ENCODE measurements around the gene TFR2. TPM values are rescaled to one million over a fixed set of nuclear protein-coding genes. Genes with fewer than 3 reads are reported as not detected.

The TFR2 gene
- total and polyA plus RNA-seq, 2 of the 13 experiments (the other 11 are each of a cell fraction or from before 2014, with no cell fraction given) = 36.9 to 64.2 TPM

DNA sequence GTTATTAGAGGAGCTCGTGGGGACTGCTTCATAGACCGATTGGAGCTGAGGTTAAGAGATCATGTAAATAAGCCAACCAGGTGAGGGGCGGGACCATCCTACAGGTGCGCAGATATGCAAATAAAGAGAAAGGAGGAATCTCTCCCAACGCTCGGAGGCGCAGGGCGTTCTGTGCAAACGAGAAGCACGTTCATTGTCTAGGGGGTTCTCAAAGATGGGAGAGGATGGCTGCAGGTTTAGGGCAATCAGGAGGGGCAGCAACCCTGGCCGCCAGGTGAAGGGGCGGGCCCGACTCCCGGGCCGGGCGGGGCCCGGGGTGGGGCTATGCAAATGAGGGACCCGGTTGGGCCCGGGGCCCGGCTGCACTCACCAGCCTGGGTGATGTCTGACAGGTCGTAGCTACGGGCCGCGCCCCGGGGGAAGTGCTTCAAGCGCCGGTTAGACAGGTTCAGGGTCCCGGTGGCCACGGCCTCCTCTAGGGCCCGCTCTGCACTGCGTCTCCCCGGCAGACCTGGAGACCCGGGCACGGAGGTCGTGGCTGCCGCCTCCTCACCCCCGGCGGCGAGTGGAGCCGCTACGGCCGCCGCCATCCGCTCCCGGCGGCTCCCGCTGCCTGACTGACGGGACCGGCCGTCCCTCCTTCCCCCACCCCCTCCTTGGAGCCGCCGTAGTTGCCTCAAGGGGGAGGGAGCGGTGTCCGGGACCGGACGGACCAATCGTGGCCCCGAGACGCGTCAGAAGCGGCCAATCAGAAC is 55.7 kb downstream of the TFR2 start, which contains the start of gene LRCH4 (continued):
- TF ChIP-seq, protein P1, sequence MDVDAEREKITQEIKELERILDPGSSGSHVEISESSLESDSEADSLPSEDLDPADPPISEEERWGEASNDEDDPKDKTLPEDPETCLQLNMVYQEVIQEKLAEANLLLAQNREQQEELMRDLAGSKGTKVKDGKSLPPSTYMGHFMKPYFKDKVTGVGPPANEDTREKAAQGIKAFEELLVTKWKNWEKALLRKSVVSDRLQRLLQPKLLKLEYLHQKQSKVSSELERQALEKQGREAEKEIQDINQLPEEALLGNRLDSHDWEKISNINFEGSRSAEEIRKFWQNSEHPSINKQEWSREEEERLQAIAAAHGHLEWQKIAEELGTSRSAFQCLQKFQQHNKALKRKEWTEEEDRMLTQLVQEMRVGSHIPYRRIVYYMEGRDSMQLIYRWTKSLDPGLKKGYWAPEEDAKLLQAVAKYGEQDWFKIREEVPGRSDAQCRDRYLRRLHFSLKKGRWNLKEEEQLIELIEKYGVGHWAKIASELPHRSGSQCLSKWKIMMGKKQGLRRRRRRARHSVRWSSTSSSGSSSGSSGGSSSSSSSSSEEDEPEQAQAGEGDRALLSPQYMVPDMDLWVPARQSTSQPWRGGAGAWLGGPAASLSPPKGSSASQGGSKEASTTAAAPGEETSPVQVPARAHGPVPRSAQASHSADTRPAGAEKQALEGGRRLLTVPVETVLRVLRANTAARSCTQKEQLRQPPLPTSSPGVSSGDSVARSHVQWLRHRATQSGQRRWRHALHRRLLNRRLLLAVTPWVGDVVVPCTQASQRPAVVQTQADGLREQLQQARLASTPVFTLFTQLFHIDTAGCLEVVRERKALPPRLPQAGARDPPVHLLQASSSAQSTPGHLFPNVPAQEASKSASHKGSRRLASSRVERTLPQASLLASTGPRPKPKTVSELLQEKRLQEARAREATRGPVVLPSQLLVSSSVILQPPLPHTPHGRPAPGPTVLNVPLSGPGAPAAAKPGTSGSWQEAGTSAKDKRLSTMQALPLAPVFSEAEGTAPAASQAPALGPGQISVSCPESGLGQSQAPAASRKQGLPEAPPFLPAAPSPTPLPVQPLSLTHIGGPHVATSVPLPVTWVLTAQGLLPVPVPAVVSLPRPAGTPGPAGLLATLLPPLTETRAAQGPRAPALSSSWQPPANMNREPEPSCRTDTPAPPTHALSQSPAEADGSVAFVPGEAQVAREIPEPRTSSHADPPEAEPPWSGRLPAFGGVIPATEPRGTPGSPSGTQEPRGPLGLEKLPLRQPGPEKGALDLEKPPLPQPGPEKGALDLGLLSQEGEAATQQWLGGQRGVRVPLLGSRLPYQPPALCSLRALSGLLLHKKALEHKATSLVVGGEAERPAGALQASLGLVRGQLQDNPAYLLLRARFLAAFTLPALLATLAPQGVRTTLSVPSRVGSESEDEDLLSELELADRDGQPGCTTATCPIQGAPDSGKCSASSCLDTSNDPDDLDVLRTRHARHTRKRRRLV (CRISPR knock-in tag; IDR thresholded peaks at IDR 0.05) = peak; percentile 99
- peak; percentile 97 to 98 for TF ChIP-seq POLR2A (IDR thresholded peaks at IDR 0.05; ENCODE audit: insufficient read depth in 1 of 2, low read depth in 2 of 2, low read length in 2 of 2)
- TF ChIP-seq, protein P2, sequence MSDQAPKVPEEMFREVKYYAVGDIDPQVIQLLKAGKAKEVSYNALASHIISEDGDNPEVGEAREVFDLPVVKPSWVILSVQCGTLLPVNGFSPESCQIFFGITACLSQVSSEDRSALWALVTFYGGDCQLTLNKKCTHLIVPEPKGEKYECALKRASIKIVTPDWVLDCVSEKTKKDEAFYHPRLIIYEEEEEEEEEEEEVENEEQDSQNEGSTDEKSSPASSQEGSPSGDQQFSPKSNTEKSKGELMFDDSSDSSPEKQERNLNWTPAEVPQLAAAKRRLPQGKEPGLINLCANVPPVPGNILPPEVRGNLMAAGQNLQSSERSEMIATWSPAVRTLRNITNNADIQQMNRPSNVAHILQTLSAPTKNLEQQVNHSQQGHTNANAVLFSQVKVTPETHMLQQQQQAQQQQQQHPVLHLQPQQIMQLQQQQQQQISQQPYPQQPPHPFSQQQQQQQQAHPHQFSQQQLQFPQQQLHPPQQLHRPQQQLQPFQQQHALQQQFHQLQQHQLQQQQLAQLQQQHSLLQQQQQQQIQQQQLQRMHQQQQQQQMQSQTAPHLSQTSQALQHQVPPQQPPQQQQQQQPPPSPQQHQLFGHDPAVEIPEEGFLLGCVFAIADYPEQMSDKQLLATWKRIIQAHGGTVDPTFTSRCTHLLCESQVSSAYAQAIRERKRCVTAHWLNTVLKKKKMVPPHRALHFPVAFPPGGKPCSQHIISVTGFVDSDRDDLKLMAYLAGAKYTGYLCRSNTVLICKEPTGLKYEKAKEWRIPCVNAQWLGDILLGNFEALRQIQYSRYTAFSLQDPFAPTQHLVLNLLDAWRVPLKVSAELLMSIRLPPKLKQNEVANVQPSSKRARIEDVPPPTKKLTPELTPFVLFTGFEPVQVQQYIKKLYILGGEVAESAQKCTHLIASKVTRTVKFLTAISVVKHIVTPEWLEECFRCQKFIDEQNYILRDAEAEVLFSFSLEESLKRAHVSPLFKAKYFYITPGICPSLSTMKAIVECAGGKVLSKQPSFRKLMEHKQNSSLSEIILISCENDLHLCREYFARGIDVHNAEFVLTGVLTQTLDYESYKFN (CRISPR knock-in tag; conservative IDR thresholded peaks at IDR 0.05) = peak; percentile 54
- TF ChIP-seq ZNF317 (CRISPR knock-in tag; IDR thresholded peaks at IDR 0.05) = 0 out of 2 replicates have a peak, but pooled peaks have one; percentile 16
- TF ChIP-seq CREB1 (IDR thresholded peaks at IDR 0.05) = no peak
- TF ChIP-seq CREB1 (CRISPR knock-in tag; IDR thresholded peaks at IDR 0.05) = no peak
- TF ChIP-seq PAF1 (CRISPR knock-in tag; IDR thresholded peaks at IDR 0.05) = no peak
- TF ChIP-seq BORCS8-MEF2B (CRISPR knock-in tag; IDR thresholded peaks at IDR 0.05) = 0 out of 2 replicates have a peak, but pooled peaks have one; percentile 49
- TF ChIP-seq FOXK1 (CRISPR knock-in tag; IDR thresholded peaks at IDR 0.05; ENCODE audit: borderline replicate concordance, low read depth) = peak; percentile 44; the same call in 1 of the 2 replicates
- TF ChIP-seq, protein P3, sequence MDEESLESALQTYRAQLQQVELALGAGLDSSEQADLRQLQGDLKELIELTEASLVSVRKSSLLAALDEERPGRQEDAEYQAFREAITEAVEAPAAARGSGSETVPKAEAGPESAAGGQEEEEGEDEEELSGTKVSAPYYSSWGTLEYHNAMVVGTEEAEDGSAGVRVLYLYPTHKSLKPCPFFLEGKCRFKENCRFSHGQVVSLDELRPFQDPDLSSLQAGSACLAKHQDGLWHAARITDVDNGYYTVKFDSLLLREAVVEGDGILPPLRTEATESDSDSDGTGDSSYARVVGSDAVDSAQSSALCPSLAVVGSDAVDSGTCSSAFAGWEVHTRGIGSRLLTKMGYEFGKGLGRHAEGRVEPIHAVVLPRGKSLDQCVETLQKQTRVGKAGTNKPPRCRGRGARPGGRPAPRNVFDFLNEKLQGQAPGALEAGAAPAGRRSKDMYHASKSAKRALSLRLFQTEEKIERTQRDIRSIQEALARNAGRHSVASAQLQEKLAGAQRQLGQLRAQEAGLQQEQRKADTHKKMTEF (CRISPR knock-in tag; IDR thresholded peaks at IDR 0.05) = peak; percentile 95
- TF ChIP-seq RAD51 (IDR thresholded peaks at IDR 0.05; ENCODE audit: borderline replicate concordance) = no peak
- TF ChIP-seq HNRNPL (IDR thresholded peaks at IDR 0.05; ENCODE audit: low read depth, low read length) = 0 out of 2 replicates have a peak, but pooled peaks have one; percentile 25
- TF ChIP-seq FOSL2 (CRISPR knock-in tag; IDR thresholded peaks at IDR 0.05) = peak; percentile 28; the same call in 1 of the 2 replicates
- TF ChIP-seq FOXA1 (IDR thresholded peaks at IDR 0.05) = no peak
- TF ChIP-seq FOXA1 (CRISPR knock-in tag; IDR thresholded peaks at IDR 0.05) = 0 out of 2 replicates have a peak, but pooled peaks have one; percentile 39
- TF ChIP-seq, protein P4, sequence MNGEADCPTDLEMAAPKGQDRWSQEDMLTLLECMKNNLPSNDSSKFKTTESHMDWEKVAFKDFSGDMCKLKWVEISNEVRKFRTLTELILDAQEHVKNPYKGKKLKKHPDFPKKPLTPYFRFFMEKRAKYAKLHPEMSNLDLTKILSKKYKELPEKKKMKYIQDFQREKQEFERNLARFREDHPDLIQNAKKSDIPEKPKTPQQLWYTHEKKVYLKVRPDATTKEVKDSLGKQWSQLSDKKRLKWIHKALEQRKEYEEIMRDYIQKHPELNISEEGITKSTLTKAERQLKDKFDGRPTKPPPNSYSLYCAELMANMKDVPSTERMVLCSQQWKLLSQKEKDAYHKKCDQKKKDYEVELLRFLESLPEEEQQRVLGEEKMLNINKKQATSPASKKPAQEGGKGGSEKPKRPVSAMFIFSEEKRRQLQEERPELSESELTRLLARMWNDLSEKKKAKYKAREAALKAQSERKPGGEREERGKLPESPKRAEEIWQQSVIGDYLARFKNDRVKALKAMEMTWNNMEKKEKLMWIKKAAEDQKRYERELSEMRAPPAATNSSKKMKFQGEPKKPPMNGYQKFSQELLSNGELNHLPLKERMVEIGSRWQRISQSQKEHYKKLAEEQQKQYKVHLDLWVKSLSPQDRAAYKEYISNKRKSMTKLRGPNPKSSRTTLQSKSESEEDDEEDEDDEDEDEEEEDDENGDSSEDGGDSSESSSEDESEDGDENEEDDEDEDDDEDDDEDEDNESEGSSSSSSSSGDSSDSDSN (CRISPR knock-in tag; IDR thresholded peaks at IDR 0.05) = peak; percentile 58
- TF ChIP-seq ZNF235 (CRISPR knock-in tag; IDR thresholded peaks at IDR 0.05; ENCODE audit: borderline replicate concordance) = peak; percentile 51
- 0 out of 2 replicates have a peak, but pooled peaks have one; percentile 59 for TF ChIP-seq ZSCAN21 (CRISPR knock-in tag; IDR thresholded peaks at IDR 0.05; ENCODE audit: borderline replicate concordance)
